Activated CD8-positive, alpha-beta T cell treated with anti-CD3 and anti-CD28 coated beads for 36 hours (primary cell): ENCODE results near the gene TMEM209. TPM values are rescaled to one million over a fixed set of nuclear protein-coding genes. Genes with fewer than 3 reads are reported as not detected.

ENCODE experiments used
- ATAC-seq: fragments of 200-7000 bp; cut with Tn5 transposase; one replicate; pipeline ENCODE4 v1.10.0; 2021; ENCODE audit warnings: mild to moderate bottlenecking, moderate library complexity
- CTCF ChIA-PET: fragments of 350-600 bp; sonication (Branson Sonifier 250); formaldehyde crosslinking; loops from one replicate; lab custom pipeline; 2021; ENCODE audit warnings: antibody characterized with exemption; lab: Charles Lee
- POLR2A ChIA-PET: fragments of 350-600 bp; sonication (Branson Sonifier 250); formaldehyde crosslinking; loops from one replicate; lab custom pipeline; 2021; ENCODE audit warnings: antibody characterized with exemption; lab: Charles Lee
- DNase-seq: peaks from one replicate; pipeline ENCODE4 v3.0.0-alpha.2; 2020
- H3K27ac Mint-ChIP-seq: one replicate; pipeline ENCODE4 v1.8.0; 2021; ENCODE audit warnings: mild to moderate bottlenecking, mixed read lengths
- H3K27me3 Mint-ChIP-seq: one replicate; pipeline ENCODE4 v1.8.0; 2021; ENCODE audit warnings: mixed read lengths
- H3K36me3 Mint-ChIP-seq: one replicate; pipeline ENCODE4 v1.8.0; 2021; ENCODE audit warnings: low read depth, mixed read lengths
- H3K4me1 Mint-ChIP-seq: one replicate; pipeline ENCODE4 v1.8.0; 2021; ENCODE audit warnings: low read depth, mixed read lengths
- H3K4me3 Mint-ChIP-seq: one replicate; pipeline ENCODE4 v1.8.0; 2021; ENCODE audit warnings: mild to moderate bottlenecking, moderate library complexity, mixed read lengths
- H3K9me3 Mint-ChIP-seq: one replicate; pipeline ENCODE4 v1.8.0; 2021; ENCODE audit warnings: mixed read lengths
- CTCF ChIP-seq: fragments of 200-600 bp; IDR thresholded peaks from one replicate; pipeline ENCODE4 v1.8.0; 2022; ENCODE audit warnings: antibody characterized with exemption, mild to moderate bottlenecking
- intact Hi-C: fragments of 100-400 bp; cut with micrococcal nuclease; formaldehyde crosslinking; loops from one replicate; pipeline ENCODE4 v1.10.0; 2022
- total RNA-seq, 2 experiments: library from RNA; stranded (reverse); gene quantifications; one replicate each; pipeline ENCODE4 v1.2.3, GENCODE V29; 2021

The TMEM209 gene
- total RNA-seq, 2 experiments from 2014 or later = 36.1 to 45.6 TPM

- TF ChIP-seq CTCF = no peak
- Mint-ChIP-seq H3K36me3 (peaks cover 25% of the 10 kb centered on the region), H3K4me3 (no peak overlapping the region), H3K27me3 (no peaks in the 10 kb centered on the region), H3K27ac (no peak overlapping the region), H3K4me1 (no peaks in the 10 kb centered on the region), H3K9me3 (no peaks in the 10 kb centered on the region)
- POLR2A ChIA-PET = interaction anchor here (0.7 kb wide), 1 partner anchor 52 kb away, joined by 3 read pairs; no protein-coding TSS in a partner anchor
- no peak for DNase-seq
- ATAC-seq = no peak
- CTCF ChIA-PET = interaction anchor here (1.5 kb wide), 1 partner anchor 52 kb away, joined by 4 read pairs; no protein-coding TSS in a partner anchor
- intact Hi-C loops = no loop called here
These were observed 81.7 kb downstream of the TMEM209 start for GRCh38 chr7:130123501-130123900.

DNA sequence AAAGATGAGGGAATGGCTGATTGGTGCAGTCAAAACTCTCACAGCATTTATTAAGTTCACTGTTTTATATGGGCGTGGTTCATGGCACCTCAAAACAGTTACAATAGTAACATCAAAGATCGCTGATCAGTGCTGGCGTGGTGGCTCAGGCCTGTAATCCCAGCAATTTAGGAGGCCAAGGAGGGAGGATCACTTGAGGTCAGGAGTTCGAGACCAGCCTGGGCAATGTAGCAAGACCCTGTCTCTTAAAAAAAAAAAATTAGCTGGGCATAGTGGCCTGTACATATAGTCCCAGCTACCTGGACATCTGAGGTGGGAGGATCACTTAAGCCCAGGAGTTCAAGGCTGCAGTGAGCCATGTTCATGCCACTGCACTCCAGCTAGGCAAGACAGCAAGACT lies 86.4 kb downstream of the TMEM209 start:
- DNase-seq = no peak
- no peak for TF ChIP-seq CTCF
- no peak overlapping the region for H3K4me3 Mint-ChIP-seq
- no peaks in the 10 kb centered on the region for H3K4me1 Mint-ChIP-seq
- H3K27ac Mint-ChIP-seq = no peak overlapping the region
- CTCF ChIA-PET = interaction anchor here (1.2 to 1.3 kb wide), 3 partner anchors 9 to 21 kb away, joined by 3 to 4 read pairs (median 4); no protein-coding TSS in a partner anchor
- POLR2A ChIA-PET = no interaction called here
- H3K9me3 Mint-ChIP-seq = no peaks in the 10 kb centered on the region
- intact Hi-C loops = no loop called here
- peaks cover 27% of the 10 kb centered on the region for H3K36me3 Mint-ChIP-seq
- no peak for ATAC-seq
- no peaks in the 10 kb centered on the region for H3K27me3 Mint-ChIP-seq

DNA sequence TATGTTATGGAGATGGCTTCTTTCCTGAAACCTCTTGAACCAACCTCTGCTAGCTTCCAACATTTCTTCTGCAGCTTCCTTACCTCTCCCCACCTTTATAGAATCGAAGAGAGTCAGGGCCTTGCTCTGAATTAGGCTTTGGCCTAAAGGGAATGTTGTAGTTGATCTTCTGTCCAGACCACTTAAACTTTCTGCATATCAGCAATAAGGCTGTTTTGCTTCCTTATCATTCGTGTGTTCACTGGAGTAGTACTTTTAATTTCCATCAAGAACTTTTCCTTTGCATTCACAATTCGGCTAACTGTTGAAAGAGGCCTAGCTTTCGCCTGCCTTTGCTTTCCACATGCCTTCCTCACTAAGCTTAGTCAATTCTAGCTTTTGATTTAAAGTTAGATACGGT lies 86.9 kb downstream of the TMEM209 start:
- Mint-ChIP-seq H3K27me3 (no peaks in the 10 kb centered on the region), H3K27ac (no peak overlapping the region), H3K36me3 (peaks cover 26% of the 10 kb centered on the region), H3K4me1 (no peaks in the 10 kb centered on the region), H3K4me3 (no peak overlapping the region), H3K9me3 (no peaks in the 10 kb centered on the region)
- DNase-seq (no peak), ATAC-seq (no peak)
- ChIA-PET CTCF (interaction anchor here (1.0 to 1.3 kb wide), 4 partner anchors 10 to 47 kb away, joined by 3 to 4 read pairs (median 4); no protein-coding TSS in a partner anchor), POLR2A (interaction anchor here (0.6 kb wide), 1 partner anchor 862 kb away, joined by 3 read pairs; no protein-coding TSS in a partner anchor)
- TF ChIP-seq CTCF = no peak
- intact Hi-C loops = no loop called here

DNA sequence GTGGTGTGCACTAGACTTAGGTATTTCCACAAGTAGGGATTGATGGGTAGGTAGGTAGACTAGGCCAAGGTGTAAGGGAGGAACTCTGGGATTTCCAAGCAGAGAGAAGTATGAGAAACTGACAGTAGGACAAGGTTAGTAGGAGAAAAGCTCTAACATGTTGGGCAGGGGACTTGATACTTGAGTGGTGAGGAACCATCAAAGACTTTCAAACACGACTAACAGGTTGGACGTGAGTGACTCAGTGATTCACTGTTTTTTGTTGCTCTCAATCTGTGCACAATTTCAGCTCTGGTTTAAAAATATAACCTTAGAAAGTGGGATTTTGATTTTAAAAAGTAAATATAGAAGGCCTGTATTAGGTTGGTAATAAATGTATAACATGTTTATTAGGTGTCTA lies 90.4 kb downstream of the TMEM209 start:
- H3K4me1 Mint-ChIP-seq = no peaks in the 10 kb centered on the region
- POLR2A ChIA-PET = interaction anchor here (1.1 kb wide), 1 partner anchor 21 kb away, joined by 4 read pairs; no protein-coding TSS in a partner anchor
- intact Hi-C loops = no loop called here
- ATAC-seq (no peak), DNase-seq (no peak)
- no peak overlapping the region for H3K4me3 Mint-ChIP-seq
- CTCF ChIA-PET = interaction anchor here (0.7 to 1.4 kb wide), 3 partner anchors 31 to 43 kb away, joined by 3 to 4 read pairs (median 4); no protein-coding TSS in a partner anchor
- peaks cover 11% of the 10 kb centered on the region for H3K36me3 Mint-ChIP-seq
- peak overlapping the region; percentile 1 for H3K27ac Mint-ChIP-seq
- H3K27me3 Mint-ChIP-seq = no peaks in the 10 kb centered on the region
- H3K9me3 Mint-ChIP-seq = no peaks in the 10 kb centered on the region
- TF ChIP-seq CTCF = no peak

Other genes with a start within 250 kb of the TMEM209 start
- gene ZC3HC1, start 154.0 kb downstream of the TMEM209 start, total RNA-seq = 10 to 100 TPM; 21.0 to 25.0 TPM
- 10 to 100 TPM; 12.8 to 14.3 TPM for gene KLHDC10, start 134.9 kb downstream of the TMEM209 start, total RNA-seq
- not detected for gene SSMEM1, start 2.5 kb upstream of the TMEM209 start, total RNA-seq
- not detected for gene CPA2, start 61.5 kb upstream of the TMEM209 start, total RNA-seq
- gene CPA4, start 87.8 kb upstream of the TMEM209 start, total RNA-seq = not detected
- under 1 TPM; 0.25 to 0.88 TPM for gene CPA5, start 139.4 kb upstream of the TMEM209 start, total RNA-seq
- gene CPA1, start 175.1 kb upstream of the TMEM209 start, total RNA-seq = not detected
- gene CEP41, start 235.6 kb upstream of the TMEM209 start, total RNA-seq = 10 to 100 TPM; 28.0 to 28.1 TPM